Measurements from ENCODE around the gene RBFOX2.

The RBFOX2 gene

DNA sequence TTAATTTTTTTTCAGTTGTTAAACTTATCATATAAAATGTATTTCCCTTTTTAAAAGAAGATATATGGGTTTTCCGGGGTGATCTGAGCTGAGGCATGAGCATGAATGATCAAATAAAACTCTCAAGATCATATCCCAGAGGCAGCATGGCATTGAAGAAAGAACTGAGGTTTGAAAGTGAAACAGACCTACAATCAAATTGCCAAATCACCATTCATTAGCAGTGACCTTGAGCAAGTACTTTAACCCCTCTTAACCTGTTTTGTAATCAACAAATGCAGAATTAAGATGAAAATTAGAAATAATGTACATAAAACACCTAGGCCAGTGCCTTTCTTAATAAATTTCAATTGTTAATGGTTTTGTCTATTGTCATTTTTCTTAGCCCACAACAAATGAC, 116.0 kb downstream of the RBFOX2 start:
- no peak for TF ChIP-seq SIN3A (IDR thresholded peaks at IDR 0.05; ENCODE audit: borderline replicate concordance, insufficient read depth, low read length)
- TF ChIP-seq, protein P1, sequence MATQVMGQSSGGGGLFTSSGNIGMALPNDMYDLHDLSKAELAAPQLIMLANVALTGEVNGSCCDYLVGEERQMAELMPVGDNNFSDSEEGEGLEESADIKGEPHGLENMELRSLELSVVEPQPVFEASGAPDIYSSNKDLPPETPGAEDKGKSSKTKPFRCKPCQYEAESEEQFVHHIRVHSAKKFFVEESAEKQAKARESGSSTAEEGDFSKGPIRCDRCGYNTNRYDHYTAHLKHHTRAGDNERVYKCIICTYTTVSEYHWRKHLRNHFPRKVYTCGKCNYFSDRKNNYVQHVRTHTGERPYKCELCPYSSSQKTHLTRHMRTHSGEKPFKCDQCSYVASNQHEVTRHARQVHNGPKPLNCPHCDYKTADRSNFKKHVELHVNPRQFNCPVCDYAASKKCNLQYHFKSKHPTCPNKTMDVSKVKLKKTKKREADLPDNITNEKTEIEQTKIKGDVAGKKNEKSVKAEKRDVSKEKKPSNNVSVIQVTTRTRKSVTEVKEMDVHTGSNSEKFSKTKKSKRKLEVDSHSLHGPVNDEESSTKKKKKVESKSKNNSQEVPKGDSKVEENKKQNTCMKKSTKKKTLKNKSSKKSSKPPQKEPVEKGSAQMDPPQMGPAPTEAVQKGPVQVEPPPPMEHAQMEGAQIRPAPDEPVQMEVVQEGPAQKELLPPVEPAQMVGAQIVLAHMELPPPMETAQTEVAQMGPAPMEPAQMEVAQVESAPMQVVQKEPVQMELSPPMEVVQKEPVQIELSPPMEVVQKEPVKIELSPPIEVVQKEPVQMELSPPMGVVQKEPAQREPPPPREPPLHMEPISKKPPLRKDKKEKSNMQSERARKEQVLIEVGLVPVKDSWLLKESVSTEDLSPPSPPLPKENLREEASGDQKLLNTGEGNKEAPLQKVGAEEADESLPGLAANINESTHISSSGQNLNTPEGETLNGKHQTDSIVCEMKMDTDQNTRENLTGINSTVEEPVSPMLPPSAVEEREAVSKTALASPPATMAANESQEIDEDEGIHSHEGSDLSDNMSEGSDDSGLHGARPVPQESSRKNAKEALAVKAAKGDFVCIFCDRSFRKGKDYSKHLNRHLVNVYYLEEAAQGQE (IDR thresholded peaks at IDR 0.05; ENCODE audit: insufficient read depth in 1 of 2, low read depth in 2 of 2, low read length in 2 of 2), result no peak
- TF ChIP-seq TAF1 (IDR thresholded peaks at IDR 0.05; ENCODE audit: borderline replicate concordance, insufficient read depth, low read length), result no peak
- TF ChIP-seq FOXP2 (optimal IDR thresholded peaks at IDR 0.05; ENCODE audit: borderline replicate concordance, extremely low read depth, extremely low read length, insufficient read depth), result no peak
- TF ChIP-seq POLR2AphosphoS5 (IDR thresholded peaks at IDR 0.05; ENCODE audit: low read depth, low read length), result no peak

GRCh38 chr22:35911877-35912276, 116.7 kb downstream of the RBFOX2 start:
- TF ChIP-seq POLR2AphosphoS5 (IDR thresholded peaks at IDR 0.05; ENCODE audit: low read depth, low read length) (no peak), SIN3A (IDR thresholded peaks at IDR 0.05; ENCODE audit: borderline replicate concordance, insufficient read depth, low read length) (no peak), FOXP2 (optimal IDR thresholded peaks at IDR 0.05; ENCODE audit: borderline replicate concordance, extremely low read depth, extremely low read length, insufficient read depth) (no peak), TAF1 (IDR thresholded peaks at IDR 0.05; ENCODE audit: borderline replicate concordance, insufficient read depth, low read length) (no peak)
- TF ChIP-seq, protein P1 (IDR thresholded peaks at IDR 0.05; ENCODE audit: insufficient read depth in 1 of 2, low read depth in 2 of 2, low read length in 2 of 2), result no peak

DNA sequence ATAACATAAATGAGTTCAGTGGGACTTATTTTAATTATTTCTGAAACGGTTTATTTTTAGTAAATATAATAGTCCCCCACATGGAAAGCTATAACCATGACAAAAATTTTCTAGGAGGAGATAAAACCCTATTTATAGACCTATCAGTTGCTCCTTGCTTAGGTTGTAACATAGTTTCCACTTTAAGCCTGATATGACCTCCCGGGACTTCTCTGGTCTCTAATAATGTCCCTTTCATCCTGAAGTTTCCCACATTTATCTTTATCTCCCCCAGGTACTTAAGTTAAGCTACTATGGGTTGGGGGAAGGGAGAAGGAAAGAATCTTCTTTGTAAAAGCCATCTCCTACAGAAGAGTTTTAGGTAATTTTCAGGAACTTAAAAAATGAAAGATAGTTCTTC, 117.7 kb downstream of the RBFOX2 start:
- TF ChIP-seq TAF1 (IDR thresholded peaks at IDR 0.05; ENCODE audit: borderline replicate concordance, insufficient read depth, low read length) (no peak), SIN3A (IDR thresholded peaks at IDR 0.05; ENCODE audit: borderline replicate concordance, insufficient read depth, low read length) (no peak), POLR2AphosphoS5 (IDR thresholded peaks at IDR 0.05; ENCODE audit: low read depth, low read length) (no peak), FOXP2 (optimal IDR thresholded peaks at IDR 0.05; ENCODE audit: borderline replicate concordance, extremely low read depth, extremely low read length, insufficient read depth) (no peak)
- TF ChIP-seq, protein P1 (IDR thresholded peaks at IDR 0.05; ENCODE audit: insufficient read depth in 1 of 2, low read depth in 2 of 2, low read length in 2 of 2), result no peak

DNA sequence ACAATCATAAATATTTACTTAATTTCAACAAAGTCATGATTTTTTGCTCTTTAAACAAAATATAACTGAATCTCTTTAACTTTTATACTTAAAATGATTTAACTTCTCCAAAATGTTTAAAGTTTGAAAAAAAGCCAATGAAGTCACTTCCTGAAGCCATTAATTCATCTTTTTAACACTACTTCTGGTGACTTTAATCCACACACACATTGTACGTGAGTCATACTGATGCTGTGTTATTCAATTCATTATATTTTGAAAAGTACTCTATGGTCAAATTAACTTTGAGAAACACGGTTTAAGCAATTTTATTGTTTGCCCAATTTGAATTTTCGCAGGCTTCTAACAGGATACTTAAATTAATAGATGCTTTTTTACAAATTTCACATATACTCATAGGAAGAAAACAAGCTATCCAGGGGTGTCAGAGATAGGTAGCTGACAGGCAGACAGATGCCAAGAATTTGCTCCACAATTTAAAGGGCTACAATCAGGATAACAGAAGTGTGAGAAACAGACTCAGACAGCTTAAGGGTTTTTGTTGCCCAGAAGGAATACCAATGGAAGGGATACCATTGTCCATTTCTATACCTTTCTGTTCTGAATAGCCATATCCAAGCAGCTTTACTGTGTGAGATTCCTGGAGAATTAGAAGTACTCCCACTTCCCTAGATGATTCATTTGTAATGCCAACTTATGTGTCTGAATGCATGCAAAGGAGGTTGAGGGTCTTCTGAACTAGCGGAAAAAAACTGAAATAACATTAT, 118.4 kb downstream of the RBFOX2 start:
- TF ChIP-seq, protein P1 (IDR thresholded peaks at IDR 0.05; ENCODE audit: insufficient read depth in 1 of 2, low read depth in 2 of 2, low read length in 2 of 2), result no peak
- TF ChIP-seq SIN3A (IDR thresholded peaks at IDR 0.05; ENCODE audit: borderline replicate concordance, insufficient read depth, low read length) (no peak), POLR2AphosphoS5 (IDR thresholded peaks at IDR 0.05; ENCODE audit: low read depth, low read length) (no peak), TAF1 (IDR thresholded peaks at IDR 0.05; ENCODE audit: borderline replicate concordance, insufficient read depth, low read length) (no peak), FOXP2 (optimal IDR thresholded peaks at IDR 0.05; ENCODE audit: borderline replicate concordance, extremely low read depth, extremely low read length, insufficient read depth) (no peak)
